T follicular helper cell (primary cell): ENCODE data around the gene MACF1.
"Not testable (repeated sequence)": the region's sequence is repeated elsewhere in the genome, so short reads cannot be mapped to it uniquely, and the experiment has no call there.

Experiments
- DNase-seq: peaks from one replicate; pipeline ENCODE4 v3.0.0-alpha.2; 2020; ENCODE audit warnings: low read depth
- total RNA-seq, 2 experiments: gene quantifications; one replicate each; lab custom pipeline; 2026; lab: John Stamatoyannopoulos, UW

Gene MACF1, protein sequence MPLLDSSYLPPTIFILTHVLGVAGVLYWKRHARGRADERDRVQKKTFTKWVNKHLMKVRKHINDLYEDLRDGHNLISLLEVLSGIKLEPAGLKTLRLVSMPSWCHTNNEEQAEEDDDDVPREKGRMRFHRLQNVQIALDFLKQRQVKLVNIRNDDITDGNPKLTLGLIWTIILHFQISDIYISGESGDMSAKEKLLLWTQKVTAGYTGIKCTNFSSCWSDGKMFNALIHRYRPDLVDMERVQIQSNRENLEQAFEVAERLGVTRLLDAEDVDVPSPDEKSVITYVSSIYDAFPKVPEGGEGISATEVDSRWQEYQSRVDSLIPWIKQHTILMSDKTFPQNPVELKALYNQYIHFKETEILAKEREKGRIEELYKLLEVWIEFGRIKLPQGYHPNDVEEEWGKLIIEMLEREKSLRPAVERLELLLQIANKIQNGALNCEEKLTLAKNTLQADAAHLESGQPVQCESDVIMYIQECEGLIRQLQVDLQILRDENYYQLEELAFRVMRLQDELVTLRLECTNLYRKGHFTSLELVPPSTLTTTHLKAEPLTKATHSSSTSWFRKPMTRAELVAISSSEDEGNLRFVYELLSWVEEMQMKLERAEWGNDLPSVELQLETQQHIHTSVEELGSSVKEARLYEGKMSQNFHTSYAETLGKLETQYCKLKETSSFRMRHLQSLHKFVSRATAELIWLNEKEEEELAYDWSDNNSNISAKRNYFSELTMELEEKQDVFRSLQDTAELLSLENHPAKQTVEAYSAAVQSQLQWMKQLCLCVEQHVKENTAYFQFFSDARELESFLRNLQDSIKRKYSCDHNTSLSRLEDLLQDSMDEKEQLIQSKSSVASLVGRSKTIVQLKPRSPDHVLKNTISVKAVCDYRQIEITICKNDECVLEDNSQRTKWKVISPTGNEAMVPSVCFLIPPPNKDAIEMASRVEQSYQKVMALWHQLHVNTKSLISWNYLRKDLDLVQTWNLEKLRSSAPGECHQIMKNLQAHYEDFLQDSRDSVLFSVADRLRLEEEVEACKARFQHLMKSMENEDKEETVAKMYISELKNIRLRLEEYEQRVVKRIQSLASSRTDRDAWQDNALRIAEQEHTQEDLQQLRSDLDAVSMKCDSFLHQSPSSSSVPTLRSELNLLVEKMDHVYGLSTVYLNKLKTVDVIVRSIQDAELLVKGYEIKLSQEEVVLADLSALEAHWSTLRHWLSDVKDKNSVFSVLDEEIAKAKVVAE (N-terminal part only)
- 733 to 1,410 reads per million in 2 experiments for total RNA-seq

DNA sequence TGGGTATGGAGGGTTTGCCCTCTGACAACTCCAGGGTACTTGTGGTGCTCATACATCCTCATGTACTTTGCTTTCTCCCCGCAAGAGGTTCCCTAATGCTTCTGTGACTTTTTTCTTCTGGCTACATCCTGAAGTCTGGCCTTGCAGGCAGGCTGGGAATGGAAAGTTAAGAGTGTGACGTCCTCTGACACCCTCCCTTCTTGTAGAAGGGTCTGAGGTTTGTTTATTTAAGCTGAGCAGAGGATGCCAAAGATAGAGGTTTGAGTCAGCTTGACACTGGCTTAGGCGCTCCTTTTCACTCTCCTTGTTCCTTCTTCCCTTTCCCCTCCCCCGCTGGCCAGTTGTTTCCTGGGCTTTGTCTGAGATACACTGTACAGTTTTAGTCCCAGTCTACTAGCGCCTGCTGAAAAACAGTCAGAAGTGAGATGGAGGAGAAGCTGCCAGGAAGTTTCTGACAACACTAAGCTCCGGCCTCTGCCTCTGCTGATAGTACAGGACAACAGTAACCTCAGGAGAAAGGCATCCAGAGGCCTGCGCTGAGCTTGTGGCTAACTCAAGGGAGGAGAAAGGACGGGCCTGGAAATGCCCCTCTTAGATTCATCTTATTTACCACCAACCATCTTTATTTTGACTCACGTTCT lies at the start of gene MACF1:
TSS of gene MACF1 (plus strand) at position 255 of the 641 bp plus-strand sequence. CDS start at position 583, 328 bp downstream.
- no peak for DNase-seq

DNA sequence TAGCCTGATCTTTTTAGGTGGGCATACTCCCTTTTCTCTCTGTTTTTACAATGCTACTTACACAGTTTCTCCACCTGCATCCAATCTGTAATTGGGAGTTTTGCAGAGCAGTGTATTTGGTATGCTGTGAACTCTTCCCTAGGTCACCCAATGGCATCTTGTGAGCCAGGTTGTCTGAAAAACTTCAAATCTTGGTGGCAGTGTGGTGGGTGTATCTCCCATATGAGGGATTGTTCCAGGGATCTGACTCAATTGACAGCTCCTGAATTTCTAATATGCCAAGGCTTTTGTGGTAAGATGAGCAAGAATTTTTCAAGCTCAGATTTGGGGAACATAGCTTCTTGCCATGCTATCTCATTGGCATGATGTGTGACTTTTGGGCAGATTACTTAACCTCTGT lies 47.2 kb upstream of the MACF1 start:
- no peak for DNase-seq

DNA sequence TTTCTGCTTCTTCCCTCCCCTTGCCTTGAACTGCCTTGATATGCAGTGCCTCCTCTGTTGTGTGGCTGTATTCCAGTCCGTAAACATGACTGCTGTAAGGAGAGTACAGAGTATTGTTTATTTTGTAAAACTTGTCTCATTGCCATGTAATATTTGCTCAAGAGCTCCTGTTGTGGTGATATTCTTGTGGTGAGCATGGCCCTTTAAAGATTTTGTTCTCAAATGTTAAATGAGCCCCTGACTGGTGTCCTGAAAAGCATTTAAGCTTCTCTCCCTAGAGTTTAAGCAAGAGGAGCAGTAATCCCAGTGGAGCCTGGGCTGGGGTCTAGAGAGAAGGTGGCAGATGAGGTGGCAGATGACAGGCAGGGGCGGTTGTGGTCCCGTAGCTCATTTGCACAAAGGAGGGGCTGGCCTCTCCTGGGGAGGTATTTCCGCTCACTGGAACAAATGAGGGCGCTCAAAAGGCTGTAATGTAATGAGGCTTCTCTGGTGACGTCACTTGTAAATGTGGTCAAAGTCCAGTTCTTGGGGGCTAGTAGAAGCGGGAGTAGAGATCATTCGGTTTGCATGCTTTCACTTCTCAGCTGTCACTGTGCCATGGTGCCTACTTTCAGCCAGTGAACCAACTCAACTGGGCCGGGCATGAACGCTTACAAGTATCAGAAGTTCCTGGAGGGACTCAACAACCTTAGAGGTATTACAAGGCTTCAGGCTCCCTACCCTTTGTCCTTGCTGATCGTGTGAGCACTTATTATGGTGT lies 46.0 kb upstream of the MACF1 start:
- DNase-seq = no peak

DNA sequence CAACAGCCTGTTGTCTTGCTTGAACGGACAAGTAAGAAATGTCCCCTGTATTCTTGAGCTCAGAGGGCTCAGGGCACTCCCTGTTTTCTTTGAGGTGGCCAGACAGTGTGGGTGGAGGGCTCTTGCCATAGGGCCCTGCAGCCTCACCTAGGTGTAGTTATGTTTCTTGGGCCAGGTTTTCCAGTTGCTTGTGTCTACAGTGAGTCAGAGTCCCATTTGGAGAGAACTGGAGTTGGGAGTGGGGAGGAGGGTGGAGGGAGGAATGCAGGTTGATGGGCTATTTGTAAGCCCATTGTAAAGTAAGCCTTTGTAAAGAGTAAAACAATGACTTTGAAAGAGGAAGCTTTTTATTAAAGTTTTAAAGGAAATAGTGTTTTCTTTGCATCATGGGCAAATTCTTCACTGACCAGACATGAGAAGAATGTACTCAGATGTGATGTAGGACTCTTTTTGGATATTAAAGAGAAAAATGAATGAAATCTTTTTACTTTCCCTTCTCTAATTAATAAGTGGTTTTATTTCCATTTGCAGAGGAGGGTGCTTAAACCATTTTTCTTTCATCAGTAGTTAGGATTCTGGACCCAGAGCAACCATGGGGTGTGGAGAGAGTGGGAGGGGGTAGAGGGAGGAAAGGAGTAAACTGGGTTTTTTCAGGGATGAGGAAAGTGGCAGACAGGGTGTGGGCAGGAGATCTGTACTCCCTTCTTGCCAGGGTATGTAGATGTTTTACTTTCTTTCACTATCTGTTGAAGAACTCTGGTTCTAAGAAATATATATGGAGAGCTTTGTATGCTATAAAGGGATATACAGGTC lies 45.1 kb upstream of the MACF1 start:
- DNase-seq = no peak

DNA sequence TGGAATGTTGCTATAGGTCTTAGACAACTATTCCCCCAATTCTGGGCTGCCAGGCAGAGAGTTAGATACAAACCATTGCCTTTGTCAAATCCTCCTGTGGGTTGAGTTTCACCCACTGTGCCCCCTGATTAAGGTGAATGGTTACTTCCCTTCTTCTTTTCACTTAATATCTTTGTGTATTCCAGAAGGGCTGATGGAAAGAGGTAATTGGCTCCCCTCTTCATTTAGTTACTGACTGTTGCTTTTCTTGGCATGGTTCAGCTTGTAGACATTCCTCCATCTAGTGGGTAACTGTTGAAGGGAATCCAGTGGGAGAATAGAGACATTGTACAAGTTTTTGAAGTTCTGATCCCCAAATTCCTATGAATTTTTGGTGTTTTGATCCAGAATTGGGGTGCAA lies 43.8 kb upstream of the MACF1 start:
- DNase-seq = no peak

DNA sequence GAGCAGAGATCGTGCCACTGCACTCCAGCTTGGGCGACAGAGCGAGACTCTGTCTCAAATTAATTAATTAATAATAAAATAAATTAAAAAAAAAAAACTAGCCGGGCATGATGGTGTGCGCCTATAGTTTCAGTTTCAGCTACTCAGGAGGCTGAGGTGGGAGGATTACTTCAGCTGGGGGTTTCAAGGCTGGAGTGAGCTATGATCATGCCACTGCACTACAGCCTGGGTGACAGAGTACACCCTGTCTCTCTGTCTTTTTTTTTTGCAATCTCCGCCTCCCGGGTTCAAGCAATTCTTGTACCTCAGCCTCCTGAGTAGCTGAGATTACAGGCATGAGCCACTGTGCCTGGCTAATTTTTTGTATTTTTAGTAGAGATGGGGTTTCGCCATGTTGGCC lies 42.7 kb upstream of the MACF1 start:
- not testable (repeated sequence) for DNase-seq

- no peak for DNase-seq
Observed at GRCh38 chr1:39163469-39163868, 41.0 kb upstream of the MACF1 start.

DNA sequence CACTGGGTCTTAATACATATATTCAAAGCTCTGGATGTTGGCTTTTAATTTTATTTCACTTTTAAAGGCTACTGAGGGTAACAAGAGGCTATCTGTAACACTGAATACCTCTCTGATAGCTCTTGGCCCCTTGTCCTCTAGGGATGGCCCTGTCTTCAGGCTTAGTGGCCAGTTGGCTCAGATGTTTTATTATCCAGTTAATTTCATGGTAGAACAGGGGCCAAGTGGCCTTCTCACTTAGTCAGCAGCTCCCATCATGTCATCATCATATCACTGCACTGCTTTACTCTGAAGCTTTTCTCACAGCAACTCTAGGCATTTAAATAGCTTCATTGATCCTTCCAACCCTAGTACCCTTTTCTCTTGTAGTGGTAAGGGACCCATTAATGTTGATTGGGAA lies 40.2 kb upstream of the MACF1 start:
- DNase-seq = no peak

DNA sequence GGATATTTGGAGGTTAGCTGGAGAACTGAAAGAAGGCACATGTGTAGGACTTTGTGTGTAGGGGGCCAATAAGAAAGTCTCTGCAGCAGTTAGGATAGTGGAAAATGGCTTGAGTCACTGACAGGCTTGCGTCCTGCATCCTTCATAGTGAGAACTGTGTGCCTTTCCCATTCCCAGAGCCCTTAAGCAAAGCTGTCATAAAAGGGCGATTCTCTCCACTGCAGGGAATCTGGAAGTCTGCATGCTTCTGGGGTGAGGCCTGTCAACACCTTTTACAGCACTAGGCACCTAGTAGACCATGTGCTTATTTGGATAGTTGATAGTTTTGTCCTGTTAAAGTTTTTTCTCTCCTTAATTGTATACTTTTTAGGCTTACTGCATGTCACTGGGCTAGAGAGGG lies 39.4 kb upstream of the MACF1 start:
- no peak for DNase-seq

DNA sequence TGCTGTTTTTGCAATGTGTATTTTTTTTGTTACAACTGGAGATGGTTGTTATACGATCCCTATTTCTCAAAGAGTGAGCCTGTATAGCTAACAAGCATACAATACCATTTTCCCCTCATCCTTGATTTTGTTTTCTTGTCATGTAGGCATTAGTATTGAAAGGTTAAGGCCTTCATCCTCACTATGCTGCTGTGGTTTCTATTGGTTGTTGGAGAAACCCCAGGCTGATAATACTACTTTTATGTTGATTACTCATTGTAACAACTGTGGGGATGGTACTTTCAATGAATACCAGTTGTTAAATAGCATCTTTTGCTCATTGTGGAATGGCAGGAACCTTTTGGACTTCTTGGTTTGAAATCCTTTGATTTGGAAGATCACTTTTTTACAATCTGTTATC lies 39.0 kb upstream of the MACF1 start:
- no peak for DNase-seq

- DNase-seq = no peak
Observed at GRCh38 chr1:39167632-39168209, 36.8 kb upstream of the MACF1 start.

DNA sequence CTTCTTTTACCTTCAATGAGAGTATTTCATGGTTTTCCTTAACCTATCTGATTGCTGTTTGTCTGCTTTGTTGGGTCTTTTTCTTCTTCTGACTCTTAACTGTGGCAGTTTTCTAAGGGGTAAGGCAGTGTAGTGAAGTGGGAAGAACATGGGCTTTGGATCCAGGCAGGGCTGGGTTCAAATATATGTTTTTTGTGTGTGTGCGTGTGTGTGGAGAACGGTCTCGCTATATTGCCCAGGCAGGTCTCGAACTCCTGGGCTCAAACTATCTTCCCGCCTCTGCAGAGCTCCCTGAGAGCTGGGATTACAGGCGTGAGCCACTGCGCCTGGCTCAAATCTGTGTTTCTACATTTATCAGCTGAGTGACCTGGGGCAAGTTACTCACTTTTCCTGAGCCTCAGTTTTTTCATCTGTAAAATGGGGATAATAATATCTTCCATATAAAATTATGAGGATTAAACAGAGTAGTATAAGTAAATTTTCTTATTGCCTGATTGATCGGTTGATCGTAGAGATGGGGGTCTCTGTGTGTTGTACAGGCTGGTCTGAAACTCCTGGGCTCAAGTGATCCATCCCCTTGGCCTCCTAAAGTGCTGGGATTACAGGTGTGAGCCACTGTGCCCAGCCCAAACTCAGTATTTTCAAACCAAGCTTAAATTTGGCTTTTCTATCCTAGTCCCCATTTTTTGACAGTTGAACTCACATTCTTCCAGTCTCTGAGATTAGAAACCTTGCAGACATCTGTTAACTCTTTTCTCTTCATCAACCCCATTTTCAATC lies 36.0 kb upstream of the MACF1 start:
- no peak for DNase-seq

DNA sequence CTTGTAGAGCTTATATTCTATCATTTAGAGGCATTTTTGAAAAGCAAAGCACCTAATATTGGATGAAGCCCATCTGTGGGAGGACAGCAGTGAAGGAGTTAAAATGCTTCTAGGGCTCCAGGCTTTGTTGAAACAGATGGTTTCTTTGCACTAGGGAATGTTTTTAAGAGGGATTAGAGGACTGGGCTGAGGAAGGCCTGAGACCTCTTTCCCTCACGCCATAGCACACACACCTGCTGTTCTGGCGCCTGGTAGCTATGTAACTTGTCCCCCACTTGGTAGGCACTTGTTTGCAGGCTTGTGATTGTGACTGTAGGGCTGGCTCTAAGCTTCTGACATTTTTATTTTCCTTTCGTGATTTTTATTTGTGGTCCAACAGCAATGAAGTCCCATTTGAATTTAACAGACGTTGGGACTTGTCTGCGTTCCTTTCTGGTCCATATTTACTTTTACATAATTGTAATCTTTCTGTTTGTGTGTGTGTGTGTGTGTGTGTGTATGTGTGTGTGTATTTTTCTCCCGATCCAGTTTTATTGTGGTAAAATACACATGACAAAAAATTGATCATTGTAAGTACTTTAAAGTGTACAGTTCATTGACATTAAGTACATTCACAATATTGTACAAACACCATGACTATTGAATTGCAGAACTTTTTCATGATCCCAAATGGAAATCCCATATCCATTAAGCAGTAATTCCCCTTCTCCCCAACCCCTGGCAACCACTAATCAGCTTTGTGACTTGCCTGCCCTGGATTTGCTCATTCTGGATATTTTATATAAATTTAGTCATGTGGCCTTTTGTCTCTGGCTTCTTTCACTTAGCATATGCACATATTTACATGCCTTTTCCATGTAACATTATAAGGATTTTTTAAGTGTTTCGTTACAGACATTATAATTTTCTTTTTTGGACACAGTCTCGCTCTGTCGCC lies 33.5 kb upstream of the MACF1 start:
- no peak for DNase-seq

DNA sequence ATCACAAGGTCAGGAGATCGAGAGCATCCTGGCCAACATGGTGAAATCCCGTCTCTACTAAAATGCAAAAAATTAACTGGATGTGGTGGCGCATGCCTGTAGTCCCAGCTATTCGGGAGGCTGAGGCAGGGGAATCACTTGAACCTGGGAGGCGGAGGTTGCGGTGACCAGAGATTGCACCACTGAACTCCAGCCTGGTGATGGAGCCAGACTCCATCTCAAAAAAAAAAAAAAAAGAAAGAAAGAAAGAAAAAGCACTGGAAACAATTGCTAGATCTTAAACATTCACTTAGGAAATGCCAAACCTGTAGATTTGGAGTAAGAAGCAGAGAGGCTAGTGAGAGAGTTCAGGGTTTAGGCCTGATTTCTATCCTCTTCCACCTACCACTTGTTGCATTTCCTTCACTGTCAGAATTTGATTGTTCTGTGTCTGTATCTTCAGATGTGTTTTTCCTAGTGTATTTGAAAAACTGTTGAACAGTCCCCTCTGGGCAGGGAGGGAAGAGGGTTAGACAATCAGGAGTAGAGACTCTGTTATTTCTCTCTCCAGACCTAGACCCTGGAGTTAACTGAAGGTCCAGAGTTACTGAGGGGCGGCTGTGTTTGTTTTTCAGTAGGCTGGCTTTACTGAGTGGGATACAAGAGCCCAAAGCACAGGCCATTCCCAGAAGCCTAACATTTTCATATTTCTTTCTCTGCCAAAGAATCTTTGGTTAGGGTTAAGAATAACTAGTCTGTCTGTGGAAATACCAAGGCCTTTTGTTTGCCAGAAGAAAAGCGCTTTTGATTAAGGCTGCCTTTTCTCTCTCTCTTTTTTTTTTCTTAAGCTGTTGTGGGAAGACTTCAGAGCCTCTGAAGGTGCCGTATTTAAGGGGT lies 31.1 kb upstream of the MACF1 start:
- DNase-seq = no peak

DNA sequence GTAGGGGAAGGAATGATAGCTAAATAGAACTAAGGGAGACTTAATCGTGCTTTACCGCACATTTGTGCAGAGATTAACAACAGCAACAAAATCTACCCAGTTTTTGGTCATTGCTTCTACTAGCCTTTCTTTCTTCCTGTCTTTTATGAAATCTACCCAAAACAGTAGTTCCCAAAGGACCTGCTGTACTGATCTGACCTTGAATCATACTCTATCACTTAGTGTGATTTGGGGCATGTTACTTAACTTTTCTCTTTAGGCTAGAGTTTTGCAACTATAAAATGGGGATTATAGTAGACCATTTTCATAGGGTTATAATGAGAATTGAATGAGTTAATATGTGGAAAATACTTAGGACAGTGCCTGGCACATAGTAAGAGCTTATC lies 30.5 kb upstream of the MACF1 start:
- no peak for DNase-seq

DNA sequence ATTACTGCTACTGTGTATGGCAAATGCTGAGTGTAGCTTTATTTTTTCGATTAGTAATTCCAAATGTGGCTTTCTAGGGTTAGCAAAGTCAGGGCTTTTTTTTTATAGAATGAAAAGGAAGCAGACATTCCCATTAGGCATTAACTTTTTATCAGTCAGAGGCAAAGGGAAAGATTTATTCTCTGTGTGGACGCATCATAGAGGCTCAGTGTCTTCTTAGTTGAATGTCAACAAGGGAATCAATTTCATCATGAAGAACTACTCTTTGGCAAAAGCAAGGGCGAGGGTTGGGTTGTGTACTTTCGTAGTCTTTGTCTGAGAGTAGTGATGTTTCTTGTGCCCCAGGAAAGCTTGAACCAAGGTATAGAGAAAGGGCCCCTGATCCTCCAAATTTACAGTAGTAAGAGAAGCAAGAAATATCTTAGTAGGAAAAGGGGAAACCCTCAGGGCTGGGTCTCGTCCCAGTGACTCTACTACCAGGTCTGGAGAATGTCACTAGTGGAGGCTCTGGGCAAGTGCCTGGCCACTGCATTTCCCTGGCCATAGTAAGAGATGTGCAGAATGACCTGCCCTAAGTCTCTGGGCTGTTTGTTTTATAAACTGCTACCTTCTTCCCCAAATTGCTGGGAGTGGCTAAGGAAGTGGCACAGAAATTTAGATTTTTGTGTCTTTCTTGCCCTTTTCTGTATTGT lies 30.0 kb upstream of the MACF1 start:
- DNase-seq = no peak
